OCI-LY7 (cell line): ENCODE data around the gene TESMIN.

Source experiments
- CTCF ChIP-seq: fragments of 200-600 bp; sonication (generic); conservative IDR thresholded peaks from 2 replicates; pipeline ENCODE4 v1.5.1; 2014; ENCODE audit warnings: mild to moderate bottlenecking, antibody characterized with exemption, low read length, moderate library complexity, mixed read lengths
- EZH2phosphoT487 ChIP-seq: fragments of 200-600 bp; sonication (generic); IDR thresholded peaks from 2 replicates; pipeline ENCODE4 v1.6.1; 2018; ENCODE audit warnings: low read depth, borderline replicate concordance, mild to moderate bottlenecking, mixed run types, antibody characterized with exemption, low read length, moderate library complexity, mixed read lengths

- TF ChIP-seq CTCF (no peak), EZH2phosphoT487 (no peak)
Measured at GRCh38 chr11:68687986-68688385, 63.3 kb downstream of the TESMIN start.
